GM23338 (cell line): ENCODE results near the gene DBF4B. TPM values are rescaled to one million over a fixed set of nuclear protein-coding genes. Genes with fewer than 3 reads are reported as not detected.

ENCODE experiments used
- ATAC-seq: fragments of 200-7000 bp; cut with Tn5 transposase; 3 replicates; pipeline ENCODE4 v1.9.1; 2020
- DNase-seq: peaks from one replicate; pipeline ENCODE4 v3.0.0-alpha.2; 2015; ENCODE audit warnings: low spot score
- H2AFZ ChIP-seq: fragments of 200-600 bp; sonication (generic); 2 replicates; pipeline ENCODE4 v1.8.0; 2016; ENCODE audit warnings: antibody characterized with exemption, mild to moderate bottlenecking, moderate library complexity
- H3F3A ChIP-seq: fragments of 200-600 bp; sonication (generic); replicated peaks from 2 replicates; pipeline ENCODE4 v1.8.0; 2017; ENCODE audit warnings: antibody characterized with exemption, mixed run types, low read depth
- H3K27ac ChIP-seq: fragments of 200-600 bp; sonication (generic); 2 replicates; pipeline ENCODE4 v1.6.1; 2016; ENCODE audit warnings: low read depth
- H3K27me3 ChIP-seq: fragments of 200-600 bp; sonication (generic); 2 replicates; pipeline ENCODE4 v1.8.0; 2016; ENCODE audit warnings: mild to moderate bottlenecking, mixed run types, moderate library complexity; ENCODE audit not compliant: insufficient read depth
- H3K36me3 ChIP-seq: fragments of 200-600 bp; sonication (generic); 2 replicates; pipeline ENCODE4 v1.8.0; 2016; ENCODE audit warnings: mild to moderate bottlenecking; ENCODE audit not compliant: insufficient read depth
- H3K4me1 ChIP-seq: fragments of 200-600 bp; sonication (generic); 2 replicates; pipeline ENCODE4 v1.8.0; 2016; ENCODE audit warnings: mild to moderate bottlenecking, moderate library complexity; ENCODE audit not compliant: insufficient read depth
- H3K4me2 ChIP-seq: fragments of 200-600 bp; sonication (generic); 2 replicates; pipeline ENCODE4 v1.7.1; 2017; ENCODE audit warnings: mixed run types
- H3K4me3 ChIP-seq: fragments of 200-600 bp; sonication (generic); 2 replicates; pipeline ENCODE4 v1.6.1; 2016; ENCODE audit warnings: mixed run types
- H3K79me2 ChIP-seq: fragments of 200-600 bp; sonication (generic); replicated peaks from 2 replicates; pipeline ENCODE4 v1.8.0; 2017; ENCODE audit warnings: mild to moderate bottlenecking; ENCODE audit not compliant: insufficient read depth
- H3K9me2 ChIP-seq: fragments of 200-600 bp; sonication (generic); 2 replicates; pipeline ENCODE4 v1.8.0; 2017; ENCODE audit not compliant: insufficient read depth
- H4K20me1 ChIP-seq: fragments of 200-600 bp; sonication (generic); replicated peaks from 2 replicates; pipeline ENCODE4 v1.8.0; 2017; ENCODE audit warnings: mild to moderate bottlenecking; ENCODE audit not compliant: insufficient read depth
- H3K27ac Mint-ChIP-seq: 2 replicates; pipeline ENCODE4 v1.8.0; 2020; ENCODE audit warnings: inconsistent platforms, mild to moderate bottlenecking, moderate library complexity, mixed read lengths
- H3K27me3 Mint-ChIP-seq: 3 replicates; pipeline ENCODE4 v1.8.0; 2022; ENCODE audit warnings: low read depth, mild to moderate bottlenecking, moderate library complexity, mixed read lengths, inconsistent platforms; ENCODE audit not compliant: insufficient read depth, poor library complexity
- H3K36me3 Mint-ChIP-seq: 3 replicates; pipeline ENCODE4 v1.8.0; 2021; ENCODE audit warnings: low read depth, mild to moderate bottlenecking, inconsistent platforms, moderate library complexity, mixed read lengths
- H3K4me1 Mint-ChIP-seq: 3 replicates; pipeline ENCODE4 v1.8.0; 2020; ENCODE audit warnings: mild to moderate bottlenecking, inconsistent platforms, mixed read lengths
- H3K4me3 Mint-ChIP-seq: 3 replicates; pipeline ENCODE4 v1.8.0; 2021; ENCODE audit warnings: moderate library complexity, mild to moderate bottlenecking, inconsistent platforms, mixed read lengths
- H3K9me3 Mint-ChIP-seq: 3 replicates; pipeline ENCODE4 v1.8.0; 2020; ENCODE audit warnings: moderate library complexity, mild to moderate bottlenecking, inconsistent platforms, mixed read lengths
- CREB1 ChIP-seq: fragments of 250-450 bp; sonication (Bioruptor Pico); IDR thresholded peaks from 2 replicates; pipeline ENCODE4 v1.5.0; 2020; ENCODE audit warnings: low read depth, mild to moderate bottlenecking, moderate library complexity
- EZH2 ChIP-seq: fragments of 200-600 bp; sonication (generic); IDR thresholded peaks from one replicate; pipeline ENCODE4 v1.8.0; 2017; ENCODE audit warnings: antibody characterized with exemption, mild to moderate bottlenecking, low read depth; ENCODE audit not compliant: unreplicated experiment
- POLR2AphosphoS5 ChIP-seq: IDR thresholded peaks from 2 replicates; pipeline ENCODE4 v1.6.1; 2016; ENCODE audit warnings: antibody characterized with exemption, low read depth
- ZNF114 ChIP-seq: fragments of 250-450 bp; sonication (Bioruptor Pico); IDR thresholded peaks from 2 replicates; pipeline ENCODE4 v1.5.0; 2020; ENCODE audit warnings: mild to moderate bottlenecking, moderate library complexity
- ZNF462 ChIP-seq: fragments of 250-450 bp; sonication (Bioruptor Pico); IDR thresholded peaks from 2 replicates; pipeline ENCODE4 v1.5.0; 2020; ENCODE audit warnings: mild to moderate bottlenecking, moderate library complexity
- polyA plus RNA-seq: library from polyadenylated mRNA; unstranded; fragments of >200 nt; fragmentation: Nextera tagmentation; extraction: Ambion mirVana; gene quantifications from 2 replicates; pipeline ENCODE4 v1.2.1, GENCODE V29; 2016
- total RNA-seq: library from RNA; depleted of rRNA; stranded (reverse); fragments of >200 nt; shearing (Covaris generic); gene quantifications from 2 replicates; pipeline ENCODE4 v1.2.3, GENCODE V29; 2014
- TF ChIP-seq, protein P1 (sequence below), 2 experiments: fragments of 200-600 bp in 1 of 2; sonication (generic) in 1 of 2; conservative IDR thresholded peaks; 2 replicates each; pipeline versions ENCODE4 v1.5.1 to v1.6.1; 2016 to 2017; ENCODE audit warnings: antibody characterized with exemption in 2 of 2, low read depth in 2 of 2, mild to moderate bottlenecking in 2 of 2, moderate library complexity in 1 of 2

DBF4B gene
- total and polyA plus RNA-seq, 2 experiments from 2014 or later = 9.9 to 16.4 TPM

GRCh38 chr17:44757045-44757917 is 48.8 kb downstream of the DBF4B start (continued):
- TF ChIP-seq ZNF462 (CRISPR knock-in tag) = no peak

DNA sequence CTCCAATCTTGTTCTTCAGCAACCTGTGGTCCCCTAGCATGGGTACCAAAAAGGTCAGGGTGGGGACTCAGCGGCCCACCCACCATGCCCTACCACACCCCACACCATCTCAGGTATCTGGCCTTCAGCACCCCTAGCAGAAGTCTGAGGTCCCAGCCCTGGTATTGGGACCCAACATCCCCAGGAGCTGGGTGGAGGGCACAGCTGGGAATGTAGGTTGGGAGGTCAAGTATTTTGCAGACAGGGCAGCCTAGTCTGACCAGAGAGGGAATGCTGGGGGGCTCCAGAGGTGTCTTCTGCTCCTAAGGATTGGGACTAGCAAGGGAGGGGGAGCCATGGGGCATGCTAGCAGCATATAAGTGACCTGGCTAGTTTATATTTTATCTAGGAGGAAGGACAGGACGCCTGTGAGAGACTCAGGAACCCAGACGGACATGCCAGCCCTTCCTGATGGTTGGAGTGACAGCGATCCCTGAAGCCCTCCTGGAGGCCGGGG is 49.5 kb downstream of the DBF4B start:
- peaks cover 52% of the 10 kb centered on the region for H3K27me3 ChIP-seq
- Mint-ChIP-seq H3K4me1 (no peaks in the 10 kb centered on the region), H3K4me3 (peak overlapping the region; percentile 65), H3K27ac (no peak overlapping the region), H3K36me3 (no peaks in the 10 kb centered on the region), H3K27me3 (peaks cover 43% of the 10 kb centered on the region), H3K9me3 (no peaks in the 10 kb centered on the region)
- H2AFZ ChIP-seq = peak overlapping the region; percentile 94
- no peaks in the 10 kb centered on the region; the same call in 1 of the 2 replicates for H3F3A ChIP-seq
- no peaks in the 10 kb centered on the region for H3K36me3 ChIP-seq
- DNase-seq = no peak
- H3K79me2 ChIP-seq = no peaks in the 10 kb centered on the region
- peak overlapping the region; percentile 91 for H3K4me2 ChIP-seq
- H3K9me2 ChIP-seq = no peaks in the 10 kb centered on the region
- no peak for ATAC-seq
- H3K4me3 ChIP-seq = peak overlapping the region; percentile 64
- H3K27ac ChIP-seq = no peak overlapping the region
- H3K4me1 ChIP-seq = no peaks in the 10 kb centered on the region
- no peaks in the 10 kb centered on the region for H4K20me1 ChIP-seq
- TF ChIP-seq EZH2 = no peak
- no peak for TF ChIP-seq ZNF114 (CRISPR knock-in tag)
- TF ChIP-seq, protein P1, sequence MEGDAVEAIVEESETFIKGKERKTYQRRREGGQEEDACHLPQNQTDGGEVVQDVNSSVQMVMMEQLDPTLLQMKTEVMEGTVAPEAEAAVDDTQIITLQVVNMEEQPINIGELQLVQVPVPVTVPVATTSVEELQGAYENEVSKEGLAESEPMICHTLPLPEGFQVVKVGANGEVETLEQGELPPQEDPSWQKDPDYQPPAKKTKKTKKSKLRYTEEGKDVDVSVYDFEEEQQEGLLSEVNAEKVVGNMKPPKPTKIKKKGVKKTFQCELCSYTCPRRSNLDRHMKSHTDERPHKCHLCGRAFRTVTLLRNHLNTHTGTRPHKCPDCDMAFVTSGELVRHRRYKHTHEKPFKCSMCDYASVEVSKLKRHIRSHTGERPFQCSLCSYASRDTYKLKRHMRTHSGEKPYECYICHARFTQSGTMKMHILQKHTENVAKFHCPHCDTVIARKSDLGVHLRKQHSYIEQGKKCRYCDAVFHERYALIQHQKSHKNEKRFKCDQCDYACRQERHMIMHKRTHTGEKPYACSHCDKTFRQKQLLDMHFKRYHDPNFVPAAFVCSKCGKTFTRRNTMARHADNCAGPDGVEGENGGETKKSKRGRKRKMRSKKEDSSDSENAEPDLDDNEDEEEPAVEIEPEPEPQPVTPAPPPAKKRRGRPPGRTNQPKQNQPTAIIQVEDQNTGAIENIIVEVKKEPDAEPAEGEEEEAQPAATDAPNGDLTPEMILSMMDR (conservative IDR thresholded peaks at IDR 0.05; ENCODE audit: low read depth in 2 of 2) = no peak
- TF ChIP-seq CREB1 (CRISPR knock-in tag) = no peak
- TF ChIP-seq POLR2AphosphoS5 = no peak
